Activated CD8-positive, alpha-beta memory T cell treated with anti-CD3 and anti-CD28 coated beads, Interleukin-2, amount 50 U/mL, for 1 hour (primary cell): ENCODE measurements around the gene PDS5B.
"Not testable (repeated sequence)": the region's sequence is repeated elsewhere in the genome, so short reads cannot be mapped to it uniquely, and the experiment has no call there.

Experiments used
- DNase-seq: peaks from one replicate; pipeline ENCODE4 v3.0.0-alpha.2; 2020; ENCODE audit errors: extremely low read depth

Gene PDS5B

DNA sequence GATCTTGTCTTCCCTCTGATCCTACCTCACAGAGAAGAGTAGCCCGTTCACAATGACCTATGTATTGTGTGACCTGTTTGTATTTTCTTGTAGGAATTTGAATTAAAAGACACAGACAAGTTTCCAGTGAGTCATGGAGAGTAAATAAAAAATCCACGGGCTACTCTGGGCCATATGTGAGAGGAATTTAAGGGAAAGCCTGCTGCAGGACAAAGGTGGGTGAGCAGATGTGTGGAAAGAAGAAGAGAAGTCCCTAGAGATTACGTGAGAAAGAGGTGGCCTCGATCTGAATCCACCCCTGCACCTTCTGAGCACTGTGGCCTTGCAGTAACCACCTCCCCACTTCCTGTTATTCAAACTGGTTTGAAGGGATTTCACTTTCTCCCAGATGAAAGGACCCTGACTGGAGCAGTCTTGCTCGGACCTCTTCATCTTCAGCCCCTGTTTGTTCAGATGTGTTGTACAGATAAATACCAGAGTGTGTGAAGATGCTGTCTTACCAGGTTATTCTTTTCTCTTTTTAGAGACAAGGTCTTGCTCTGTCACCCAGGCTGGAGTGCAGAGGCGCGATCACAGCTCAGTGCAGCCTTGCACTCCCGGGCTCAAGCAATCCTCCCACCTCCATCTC lies 205.4 kb downstream of the PDS5B start:
- no peak for DNase-seq

GRCh38 chr13:32796754-32797153 lies 210.5 kb downstream of the PDS5B start:
- DNase-seq = no peak

DNA sequence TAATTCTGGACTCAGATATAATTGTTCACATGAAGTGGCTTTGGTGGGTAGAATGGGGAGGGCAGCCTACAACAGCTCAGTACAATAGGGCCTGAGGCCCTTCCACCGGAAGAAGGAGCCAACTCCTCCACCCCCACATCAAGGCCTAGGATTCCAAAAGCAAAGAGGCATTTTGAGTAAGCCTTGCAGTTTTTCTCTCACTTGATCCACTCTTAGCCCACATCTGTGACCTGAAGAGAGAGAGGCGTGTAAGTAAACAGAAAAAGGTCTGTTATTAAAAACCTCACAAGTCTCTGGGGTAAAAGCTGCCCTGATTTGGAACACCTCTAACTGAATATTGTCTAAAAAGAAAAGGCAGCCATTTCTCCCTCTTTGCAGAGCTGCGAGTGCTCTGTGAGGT lies 215.9 kb downstream of the PDS5B start:
- DNase-seq = no peak

DNA sequence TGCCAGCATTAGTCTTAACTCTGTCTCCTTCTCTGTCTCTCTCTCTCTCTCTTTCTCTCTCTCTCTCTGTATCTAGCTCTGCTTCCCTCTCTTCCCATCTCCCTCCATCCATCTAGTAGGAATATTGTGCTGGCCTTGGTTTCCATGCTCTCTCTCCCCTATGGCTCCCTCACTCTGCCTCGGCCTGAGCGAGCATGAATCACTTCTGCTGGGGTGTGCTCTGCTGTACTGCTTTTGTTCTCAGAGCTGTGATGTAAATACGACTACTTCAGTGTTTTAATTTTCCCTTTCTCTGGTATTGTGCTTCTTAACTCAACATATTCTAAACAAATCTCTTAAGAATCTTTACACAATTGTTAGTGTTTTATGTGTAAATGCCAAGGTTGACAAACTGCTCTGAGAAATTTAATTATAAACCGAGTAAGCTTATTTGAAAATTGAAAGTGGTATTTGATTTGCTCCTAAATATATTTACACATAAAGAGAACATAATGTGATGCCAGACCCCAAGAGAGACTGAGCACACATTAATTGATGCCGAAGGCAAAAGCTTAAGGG lies 218.5 kb downstream of the PDS5B start:
- no peak for DNase-seq

DNA sequence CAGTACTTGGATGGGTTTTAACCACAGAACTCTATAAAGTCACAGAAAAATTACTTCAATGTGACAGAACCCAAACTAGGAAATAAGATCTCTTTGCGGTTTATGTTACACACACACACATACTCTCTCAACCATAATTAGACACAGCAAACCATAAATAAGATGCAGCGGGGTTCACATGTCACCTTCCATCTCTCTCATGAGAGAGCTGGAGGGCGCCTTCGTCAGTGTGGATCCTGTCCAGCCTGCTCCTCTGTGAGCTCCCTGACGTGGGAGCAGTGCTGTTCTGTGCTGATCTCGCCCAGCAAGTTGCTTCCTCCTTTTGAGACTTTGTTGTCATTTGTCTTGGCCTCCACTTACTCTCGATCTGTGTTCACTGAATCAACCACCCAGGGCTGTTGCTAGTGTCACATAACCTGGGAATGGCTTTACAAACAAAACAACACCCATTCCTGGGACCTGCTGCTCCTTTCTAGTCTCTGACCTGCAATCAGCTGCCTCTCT lies 225.1 kb downstream of the PDS5B start:
- no peak for DNase-seq

GRCh38 chr13:32821149-32821688 lies 235.0 kb downstream of the PDS5B start:
- no peak for DNase-seq

DNA sequence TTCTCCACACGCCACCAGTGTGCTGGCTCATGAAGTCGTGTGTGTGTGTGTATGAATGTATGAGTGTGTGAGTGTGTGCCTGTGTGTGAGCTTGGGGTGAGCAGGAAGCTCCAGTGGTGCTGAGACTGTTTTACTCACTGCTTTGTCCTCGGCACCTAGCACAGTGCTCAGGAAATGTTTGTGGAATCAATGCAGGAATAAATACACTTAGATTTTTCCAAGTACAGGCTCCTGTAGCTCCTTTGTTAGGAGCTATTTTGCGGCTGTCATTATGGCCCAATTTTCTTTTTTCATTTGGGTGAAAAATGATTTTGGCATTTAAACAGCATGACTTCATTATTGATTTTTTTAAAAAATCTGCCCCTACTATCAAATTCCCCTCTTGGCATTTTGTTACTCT lies 236.5 kb downstream of the PDS5B start:
- DNase-seq = no peak

DNA sequence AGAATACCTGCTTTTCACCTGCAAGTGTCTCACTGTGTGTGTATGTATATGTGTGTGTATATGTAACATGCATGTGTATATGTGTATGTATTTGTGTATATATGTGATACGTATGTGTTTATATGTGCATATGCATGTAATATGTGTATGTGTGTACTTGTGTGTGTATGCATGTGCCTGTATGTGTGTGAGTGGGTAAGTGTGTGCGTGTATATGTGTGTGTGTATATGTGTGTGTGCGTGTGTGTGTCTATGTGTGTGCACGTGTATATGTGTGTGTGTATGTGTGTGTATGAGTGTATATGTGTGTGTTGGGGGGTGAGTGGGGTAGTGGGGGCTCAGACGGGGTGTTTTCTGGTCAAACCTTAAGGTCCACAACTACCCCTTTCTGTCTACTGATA lies 237.3 kb downstream of the PDS5B start:
- no peak for DNase-seq

DNA sequence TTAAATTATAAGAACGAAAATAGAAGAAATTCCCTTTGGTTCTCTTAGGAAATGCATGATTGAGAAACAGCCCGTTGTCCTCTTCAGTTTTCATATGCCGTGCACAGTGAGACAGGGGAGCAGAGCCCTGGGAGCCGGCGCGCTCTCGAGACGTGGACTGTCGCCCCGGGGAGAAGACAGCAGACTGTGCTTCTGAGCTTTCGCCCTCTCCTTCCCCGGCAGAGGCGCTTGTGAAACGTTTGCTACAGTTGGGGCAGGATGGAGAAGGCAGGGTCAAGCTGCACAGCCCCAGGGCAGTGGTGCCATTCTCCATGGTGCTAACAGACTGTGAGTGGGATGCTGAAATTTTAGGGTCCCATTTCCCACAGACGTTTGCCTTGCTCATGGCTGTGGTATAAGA lies 237.8 kb downstream of the PDS5B start:
- DNase-seq = no peak

- no peak for DNase-seq
Measured at GRCh38 chr13:32824675-32825074, 238.4 kb downstream of the PDS5B start.

- no peak for DNase-seq
Measured at GRCh38 chr13:32825481-32825880, 239.2 kb downstream of the PDS5B start.

GRCh38 chr13:32826372-32826771 lies 240.1 kb downstream of the PDS5B start:
- DNase-seq = not testable (repeated sequence)
